H9 (cell line): ENCODE results near the gene AP3S1. TPM values are rescaled to one million over a fixed set of nuclear protein-coding genes. Genes with fewer than 3 reads are reported as not detected.

ENCODE experiments used
- DNase-seq: peaks from one replicate; pipeline ENCODE4 v3.0.0-alpha.2; 2017
- H2AFZ ChIP-seq: one replicate; pipeline ENCODE4 v1.6.1; 2013; ENCODE audit warnings: mild to moderate bottlenecking, low read length, control low read depth, moderate library complexity
- H2AK5ac ChIP-seq: 2 replicates; pipeline ENCODE4 v1.6.1; 2013; ENCODE audit warnings: low read length, control low read depth, mixed read lengths; ENCODE audit not compliant: insufficient read length
- H2BK120ac ChIP-seq: one replicate; pipeline ENCODE4 v1.6.1; 2013; ENCODE audit warnings: low read depth, mild to moderate bottlenecking, low read length, control low read depth, inconsistent platforms; ENCODE audit not compliant: poor library complexity, severe bottlenecking
- H2BK12ac ChIP-seq: 2 replicates; pipeline ENCODE4 v1.6.1; 2013; ENCODE audit warnings: low read length, control low read depth, mixed read lengths, low read depth; ENCODE audit not compliant: insufficient read length
- H2BK15ac ChIP-seq: 2 replicates; pipeline ENCODE4 v1.6.1; 2013; ENCODE audit warnings: low read depth, low read length, control low read depth
- H2BK20ac ChIP-seq: one replicate; pipeline ENCODE4 v1.6.1; 2013; ENCODE audit warnings: low read depth, mild to moderate bottlenecking, low read length, control low read depth, inconsistent platforms; ENCODE audit not compliant: poor library complexity, severe bottlenecking
- H2BK5ac ChIP-seq: 2 replicates; pipeline ENCODE4 v1.6.1; 2013; ENCODE audit warnings: low read length, control low read depth, mixed read lengths; ENCODE audit not compliant: insufficient read length
- H3K14ac ChIP-seq: 2 replicates; pipeline ENCODE4 v1.6.1; 2013; ENCODE audit warnings: low read length, control low read depth; ENCODE audit not compliant: insufficient read depth
- H3K18ac ChIP-seq: 2 replicates; pipeline ENCODE4 v1.6.1; 2013; ENCODE audit warnings: low read depth, mild to moderate bottlenecking, mixed read lengths, low read length, control low read depth; ENCODE audit not compliant: insufficient read length
- H3K23ac ChIP-seq: 2 replicates; pipeline ENCODE4 v1.6.1; 2013; ENCODE audit warnings: low read length, control low read depth, mixed read lengths, low read depth; ENCODE audit not compliant: insufficient read length
- H3K23me2 ChIP-seq: 2 replicates; pipeline ENCODE4 v1.6.1; 2013; ENCODE audit warnings: low read depth, mild to moderate bottlenecking, mixed read lengths, low read length, control low read depth; ENCODE audit not compliant: insufficient read length, poor library complexity, severe bottlenecking
- H3K27ac ChIP-seq: 2 replicates; pipeline ENCODE4 v1.5.1; 2013; ENCODE audit warnings: low read length, control low read depth, mixed read lengths, low read depth; ENCODE audit not compliant: insufficient read length
- H3K27me3 ChIP-seq: 2 replicates; pipeline ENCODE4 v1.6.1; 2013; ENCODE audit warnings: low read length, control low read depth, inconsistent platforms; ENCODE audit not compliant: insufficient read depth
- H3K4ac ChIP-seq: 2 replicates; pipeline ENCODE4 v1.6.1; 2013; ENCODE audit warnings: low read depth, mild to moderate bottlenecking, control low read depth, inconsistent platforms, low read length, moderate library complexity
- H3K4me1 ChIP-seq: 2 replicates; pipeline ENCODE4 v1.6.1; 2013; ENCODE audit warnings: low read length, control low read depth, inconsistent platforms; ENCODE audit not compliant: insufficient read depth
- H3K4me2 ChIP-seq: 2 replicates; pipeline ENCODE4 v1.6.1; 2013; ENCODE audit warnings: low read length, control low read depth, mixed read lengths; ENCODE audit not compliant: insufficient read length, insufficient read depth
- H3K56ac ChIP-seq: 2 replicates; pipeline ENCODE4 v1.6.1; 2013; ENCODE audit warnings: low read depth, mild to moderate bottlenecking, mixed read lengths, low read length, control low read depth; ENCODE audit not compliant: insufficient read length
- H3K79me1 ChIP-seq: 2 replicates; pipeline ENCODE4 v1.6.1; 2013; ENCODE audit warnings: low read depth, mild to moderate bottlenecking, moderate library complexity, low read length, control low read depth, inconsistent platforms; ENCODE audit not compliant: insufficient read depth, poor library complexity, severe bottlenecking
- H3K79me2 ChIP-seq: 2 replicates; pipeline ENCODE4 v1.6.1; 2013; ENCODE audit warnings: low read length, control low read depth, inconsistent platforms; ENCODE audit not compliant: insufficient read depth
- H3K9ac ChIP-seq: 2 replicates; pipeline ENCODE4 v1.6.1; 2013; ENCODE audit warnings: low read length, control low read depth, mixed read lengths; ENCODE audit not compliant: insufficient read length; ENCODE audit errors: extremely low read depth
- H3K9me3 ChIP-seq: one replicate; pipeline ENCODE4 v1.6.1; 2013; ENCODE audit warnings: low read depth, low read length, inconsistent platforms; ENCODE audit not compliant: control insufficient read depth
- H3T11ph ChIP-seq: one replicate; pipeline ENCODE4 v1.6.1; 2013; ENCODE audit warnings: mild to moderate bottlenecking, low read length, control low read depth, inconsistent platforms
- H4K20me1 ChIP-seq: one replicate; pipeline ENCODE4 v1.6.1; 2013; ENCODE audit not compliant: control insufficient read depth, insufficient read length, insufficient read depth
- H4K5ac ChIP-seq: 2 replicates; pipeline ENCODE4 v1.6.1; 2013; ENCODE audit warnings: low read depth, mild to moderate bottlenecking, mixed read lengths, low read length, control low read depth; ENCODE audit not compliant: insufficient read length
- H4K8ac ChIP-seq: replicated peaks from 2 replicates; pipeline ENCODE4 v1.6.1; 2013; ENCODE audit warnings: low read length, control low read depth, mixed read lengths, low read depth; ENCODE audit not compliant: insufficient read length
- H4K91ac ChIP-seq: 2 replicates; pipeline ENCODE4 v1.6.1; 2013; ENCODE audit warnings: low read depth, mild to moderate bottlenecking, moderate library complexity, mixed read lengths, low read length, control low read depth; ENCODE audit not compliant: insufficient read length
- H3K27ac Mint-ChIP-seq, 3 experiments: 2 replicates in 2 of 3; 3 replicates in 1 of 3; pipeline ENCODE4 v1.8.0; 2020 to 2021; ENCODE audit warnings: mixed read lengths in 3 of 3, mild to moderate bottlenecking in 1 of 3, moderate library complexity in 1 of 3
- H3K27me3 Mint-ChIP-seq: 2 replicates; pipeline ENCODE4 v1.8.0; 2021; ENCODE audit warnings: low read depth, mild to moderate bottlenecking, moderate library complexity, mixed read lengths
- H3K36me3 Mint-ChIP-seq, 3 experiments: 2 replicates in 2 of 3; 3 replicates in 1 of 3; pipeline ENCODE4 v1.8.0; 2020 to 2021; ENCODE audit warnings: low read depth in 3 of 3, mixed read lengths in 3 of 3; ENCODE audit not compliant: insufficient read depth in 1 of 3
- H3K4me1 Mint-ChIP-seq, 2 experiments: 2 replicates each; pipeline ENCODE4 v1.8.0; 2020; ENCODE audit warnings: mixed read lengths in 2 of 2
- H3K4me3 Mint-ChIP-seq, 2 experiments: 2 replicates in 1 of 2; 3 replicates in 1 of 2; pipeline ENCODE4 v1.8.0; 2020 to 2021; ENCODE audit warnings: mild to moderate bottlenecking in 2 of 2, mixed read lengths in 2 of 2, moderate library complexity in 1 of 2
- H3K9me3 Mint-ChIP-seq, 2 experiments: 2 replicates in 1 of 2; 3 replicates in 1 of 2; pipeline ENCODE4 v1.8.0; 2020; ENCODE audit warnings: mild to moderate bottlenecking in 2 of 2, mixed read lengths in 2 of 2, moderate library complexity in 1 of 2
- WGBS: extraction: QIAGEN DNeasy Blood & Tissue Kit; methylation state at CpG from one replicate; pipeline ENCODE4 v1.1.7; 2013; ENCODE audit warnings: missing lambda C conversion rate, low lambda C conversion rate, mixed read lengths; ENCODE audit not compliant: insufficient read length; ENCODE audit errors: extremely low coverage; 5-methylcytosine and 5-hydroxymethylcytosine counted together
- total RNA-seq: library from RNA; stranded (reverse); gene quantifications from 2 replicates; pipeline ENCODE4 v1.2.1, GENCODE V29; 2021
- TF ChIP-seq, protein P1 (sequence below): fragments of 200-600 bp; sonication (generic); conservative IDR thresholded peaks from 3 replicates; pipeline ENCODE4 v1.8.0; 2021; ENCODE audit warnings: antibody characterized with exemption, mild to moderate bottlenecking

The AP3S1 gene
- total RNA-seq, 1 experiment from 2014 or later = 78.4 TPM

DNA sequence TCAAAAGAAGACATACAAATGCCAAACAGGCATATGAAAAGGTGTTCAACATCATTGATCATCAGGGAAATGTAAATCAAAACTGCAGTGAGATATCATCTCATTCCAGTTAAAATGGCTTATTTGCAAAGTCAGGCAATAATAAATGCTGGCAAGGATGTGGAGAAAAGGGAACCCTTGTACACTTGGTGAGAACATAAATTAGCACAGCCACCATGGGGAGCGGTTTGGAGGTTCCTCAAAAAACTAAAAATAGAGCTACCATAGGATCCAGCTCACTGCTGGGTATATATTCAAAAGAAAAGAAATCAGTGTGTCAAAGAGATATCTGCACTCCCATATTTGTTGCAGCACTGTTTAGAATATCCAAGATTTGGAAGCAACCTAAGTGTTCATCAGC, 50.3 kb downstream of the AP3S1 start:
- no peak overlapping the region for H2BK15ac ChIP-seq
- no peak overlapping the region for H2BK12ac ChIP-seq
- Mint-ChIP-seq H3K4me1 (no peaks in the 10 kb centered on the region), H3K4me3 (no peak overlapping the region), H3K36me3 (peaks cover under 1 to 4% (median 2%) of the 10 kb centered on the region in 3 experiments; a peak in 5 of 7 replicates), H3K27me3 (no peaks in the 10 kb centered on the region), H3K27ac (no peak overlapping the region), H3K9me3 (no peaks in the 10 kb centered on the region)
- H2BK120ac ChIP-seq = no peak overlapping the region
- no peaks in the 10 kb centered on the region for H3K27me3 ChIP-seq
- no peak overlapping the region for H3K27ac ChIP-seq
- H3K4me1 ChIP-seq = no peaks in the 10 kb centered on the region
- H4K20me1 ChIP-seq = no peaks in the 10 kb centered on the region
- H3K9me3 ChIP-seq = no peaks in the 10 kb centered on the region
- TF ChIP-seq, protein P1, sequence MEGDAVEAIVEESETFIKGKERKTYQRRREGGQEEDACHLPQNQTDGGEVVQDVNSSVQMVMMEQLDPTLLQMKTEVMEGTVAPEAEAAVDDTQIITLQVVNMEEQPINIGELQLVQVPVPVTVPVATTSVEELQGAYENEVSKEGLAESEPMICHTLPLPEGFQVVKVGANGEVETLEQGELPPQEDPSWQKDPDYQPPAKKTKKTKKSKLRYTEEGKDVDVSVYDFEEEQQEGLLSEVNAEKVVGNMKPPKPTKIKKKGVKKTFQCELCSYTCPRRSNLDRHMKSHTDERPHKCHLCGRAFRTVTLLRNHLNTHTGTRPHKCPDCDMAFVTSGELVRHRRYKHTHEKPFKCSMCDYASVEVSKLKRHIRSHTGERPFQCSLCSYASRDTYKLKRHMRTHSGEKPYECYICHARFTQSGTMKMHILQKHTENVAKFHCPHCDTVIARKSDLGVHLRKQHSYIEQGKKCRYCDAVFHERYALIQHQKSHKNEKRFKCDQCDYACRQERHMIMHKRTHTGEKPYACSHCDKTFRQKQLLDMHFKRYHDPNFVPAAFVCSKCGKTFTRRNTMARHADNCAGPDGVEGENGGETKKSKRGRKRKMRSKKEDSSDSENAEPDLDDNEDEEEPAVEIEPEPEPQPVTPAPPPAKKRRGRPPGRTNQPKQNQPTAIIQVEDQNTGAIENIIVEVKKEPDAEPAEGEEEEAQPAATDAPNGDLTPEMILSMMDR = no peak
- no peak overlapping the region for H2AK5ac ChIP-seq
- no peak overlapping the region for H3K23ac ChIP-seq
- no peak overlapping the region for H4K8ac ChIP-seq
- H3K23me2 ChIP-seq = no peaks in the 10 kb centered on the region
- no peak overlapping the region for H3K18ac ChIP-seq
- H3K56ac ChIP-seq = no peak overlapping the region
- H3K4ac ChIP-seq = no peak overlapping the region
- no peak for DNase-seq
- no peak overlapping the region for H2BK5ac ChIP-seq
- H2BK20ac ChIP-seq = no peak overlapping the region
- H3K79me1 ChIP-seq = no peaks in the 10 kb centered on the region
- no peak overlapping the region for H3K4me2 ChIP-seq
- no peak overlapping the region for H3K9ac ChIP-seq
- WGBS = no CpG with 5 or more reads among the region's 1 CpG
- no peak overlapping the region for H4K91ac ChIP-seq
- no peak overlapping the region for H3K14ac ChIP-seq
- H4K5ac ChIP-seq = no peak overlapping the region
- no peak overlapping the region for H3T11ph ChIP-seq
- H3K79me2 ChIP-seq = no peaks in the 10 kb centered on the region
- H2AFZ ChIP-seq = no peak overlapping the region
